GM18505 (cell line): ENCODE measurements around the gene CAPN11.
"Not testable (repeated sequence)": the region's sequence is repeated elsewhere in the genome, so short reads cannot be mapped to it uniquely, and the experiment has no call there.

Experiments
- ATAC-seq: cut with Tn5 transposase; IDR thresholded peaks from one replicate; pipeline ENCODE4 v1.9.1; 2021; ENCODE audit not compliant: unreplicated experiment
- POLR2A ChIP-seq: IDR thresholded peaks from 4 replicates; pipeline ENCODE4 v1.6.1; 2011; ENCODE audit warnings: borderline replicate concordance; ENCODE audit not compliant: insufficient read depth, insufficient read length; ENCODE audit errors: extremely low read depth

CAPN11 gene

DNA sequence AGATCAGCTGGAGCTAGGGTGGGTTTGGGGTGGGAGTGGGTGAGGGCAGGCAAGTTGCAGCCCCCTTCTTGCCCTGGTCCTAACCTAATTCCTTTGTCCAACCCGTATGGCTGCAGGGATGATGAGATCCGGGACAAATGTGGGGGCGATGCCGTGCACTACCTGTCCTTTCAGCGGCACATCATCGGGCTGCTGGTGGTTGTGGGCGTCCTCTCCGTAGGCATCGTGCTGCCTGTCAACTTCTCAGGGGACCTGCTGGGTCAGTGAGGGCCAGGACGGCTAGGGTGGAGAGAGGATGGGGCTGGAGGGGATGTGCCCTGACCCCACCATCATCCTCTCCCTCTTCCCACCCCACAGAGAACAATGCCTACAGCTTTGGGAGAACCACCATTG, 19.3 kb upstream of the CAPN11 start:
- ATAC-seq, result no peak
- TF ChIP-seq POLR2A, result no peak

DNA sequence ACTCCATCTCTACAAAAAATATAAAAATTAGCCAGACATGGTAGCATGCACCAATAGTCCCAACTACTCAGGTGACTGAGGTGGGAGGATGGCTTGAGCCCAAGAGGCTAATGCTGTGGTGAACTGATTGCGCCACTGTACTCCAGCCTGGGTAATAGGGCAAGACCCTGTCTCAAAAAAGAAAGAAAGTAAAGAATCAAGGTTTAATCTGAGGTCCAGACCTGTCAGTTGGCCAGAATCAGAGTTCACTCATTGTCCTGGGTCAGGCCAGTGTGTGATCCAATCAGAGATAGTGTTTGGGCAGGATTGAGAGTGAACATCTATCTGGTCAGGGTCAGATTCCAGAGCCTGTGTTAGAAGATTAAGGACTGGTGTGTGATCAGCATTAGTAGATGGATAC, 15.8 kb upstream of the CAPN11 start:
- ATAC-seq, result no peak
- TF ChIP-seq POLR2A, result no peak

- TF ChIP-seq POLR2A, result no peak
- ATAC-seq, result no peak
Measured at GRCh38 chr6:44143731-44144130, 14.9 kb upstream of the CAPN11 start.

DNA sequence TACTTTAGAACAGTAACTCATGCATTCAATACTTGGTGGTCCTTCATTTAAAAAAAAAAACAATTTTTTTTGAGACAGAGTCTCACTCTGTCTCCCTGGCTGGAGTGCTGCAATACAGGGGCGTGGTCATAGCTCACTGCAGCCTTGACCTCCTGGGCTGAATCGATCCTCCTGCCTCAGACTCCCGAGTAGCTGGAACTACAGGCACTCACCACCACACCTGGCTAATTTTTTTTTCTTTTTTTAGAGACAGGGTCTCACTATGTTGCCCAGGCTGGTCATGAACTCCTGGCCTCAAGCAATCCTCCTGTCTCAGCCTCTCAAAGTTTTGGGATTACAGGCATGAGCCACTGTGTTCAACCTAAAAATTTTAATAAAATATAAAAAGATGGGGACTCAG, 14.1 kb upstream of the CAPN11 start:
- ATAC-seq, result not testable (repeated sequence)

DNA sequence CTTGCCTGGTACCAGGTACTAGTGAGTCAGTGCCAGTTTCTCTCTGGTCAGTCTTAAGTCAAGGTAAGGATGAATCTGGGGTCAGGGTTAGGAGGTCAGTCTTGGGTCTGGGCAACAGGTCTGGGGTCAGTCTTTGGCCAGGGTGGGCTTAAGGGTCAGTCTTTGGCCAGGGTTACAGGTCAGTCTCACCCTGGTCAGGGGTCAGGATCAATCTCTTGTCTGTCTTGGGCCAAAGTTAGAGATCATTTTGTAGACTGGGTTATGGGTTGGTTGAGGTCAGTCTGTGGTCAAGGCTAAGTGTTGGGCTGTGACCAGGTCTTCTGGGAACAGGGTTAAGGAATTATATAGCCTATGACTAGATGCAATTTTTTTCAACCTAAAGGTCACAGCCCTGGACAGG, 12.8 kb upstream of the CAPN11 start:
- no peak for ATAC-seq
- TF ChIP-seq POLR2A, result no peak

DNA sequence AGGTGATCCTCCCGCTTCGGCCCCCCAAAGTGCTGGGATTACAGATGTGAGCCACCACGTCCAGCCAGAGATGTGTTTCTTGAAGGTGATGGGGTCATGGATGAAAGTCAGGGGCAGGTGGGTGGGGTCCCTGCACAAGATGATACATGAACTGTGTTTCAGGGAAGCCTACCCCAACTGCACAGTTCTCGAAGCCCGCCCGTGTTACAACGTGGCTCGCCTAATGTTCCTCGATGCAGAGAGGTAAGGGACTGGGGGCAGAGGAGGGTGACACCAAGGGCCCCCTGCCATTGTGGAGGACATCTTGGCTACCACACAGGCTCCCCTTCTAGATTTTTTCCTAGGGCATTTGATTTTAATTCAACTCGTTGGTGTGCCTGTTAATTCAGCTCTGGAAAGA, 11.9 kb upstream of the CAPN11 start:
- no peak for ATAC-seq
- no peak for TF ChIP-seq POLR2A

- no peak for TF ChIP-seq POLR2A
- no peak for ATAC-seq
Measured at GRCh38 chr6:44147256-44147655, 11.4 kb upstream of the CAPN11 start.

GRCh38 chr6:44148306-44148705, 10.3 kb upstream of the CAPN11 start:
- ATAC-seq, result no peak
- no peak for TF ChIP-seq POLR2A

DNA sequence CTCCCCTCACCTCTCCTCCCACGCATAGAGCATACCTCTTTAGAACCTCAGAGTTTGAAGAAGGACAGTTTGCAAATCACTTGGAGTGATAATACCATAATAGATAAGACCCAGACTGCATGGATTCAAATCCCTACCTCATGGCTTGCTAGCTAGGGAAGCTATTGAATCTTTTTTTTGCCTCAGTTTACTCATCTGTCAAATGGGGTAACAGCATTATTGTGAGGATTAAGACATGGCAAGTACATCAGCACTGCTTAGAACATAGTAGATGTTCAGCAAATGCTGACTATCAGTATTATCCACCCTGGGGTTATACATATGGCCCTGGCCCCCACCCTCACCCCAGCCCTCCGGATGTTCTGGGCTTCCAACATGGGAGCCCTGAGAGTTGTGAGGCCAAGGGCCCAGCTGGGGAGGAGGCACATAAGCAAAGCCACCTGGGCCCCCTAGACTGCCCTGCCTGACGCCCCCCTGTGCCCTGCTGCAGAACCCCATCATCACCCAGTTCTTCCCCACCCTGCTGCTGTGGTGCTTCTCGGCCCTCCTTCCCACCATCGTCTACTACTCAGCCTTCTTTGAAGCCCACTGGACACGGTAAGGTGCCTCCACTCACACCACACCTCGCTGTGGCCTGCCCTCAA, 9.1 kb upstream of the CAPN11 start:
- TF ChIP-seq POLR2A, result no peak
- no peak for ATAC-seq

GRCh38 chr6:44150317-44150917, 8.2 kb upstream of the CAPN11 start:
- TF ChIP-seq POLR2A, result no peak
- ATAC-seq, result no peak

GRCh38 chr6:44151348-44152108, 7.1 kb upstream of the CAPN11 start:
- peak; percentile 67 for ATAC-seq
- TF ChIP-seq POLR2A, result no peak

GRCh38 chr6:44152109-44152461, 6.5 kb upstream of the CAPN11 start:
- ATAC-seq, result no peak
- TF ChIP-seq POLR2A, result no peak

- ATAC-seq, result no peak
- TF ChIP-seq POLR2A, result no peak
Measured at GRCh38 chr6:44152533-44152932, 6.1 kb upstream of the CAPN11 start.

DNA sequence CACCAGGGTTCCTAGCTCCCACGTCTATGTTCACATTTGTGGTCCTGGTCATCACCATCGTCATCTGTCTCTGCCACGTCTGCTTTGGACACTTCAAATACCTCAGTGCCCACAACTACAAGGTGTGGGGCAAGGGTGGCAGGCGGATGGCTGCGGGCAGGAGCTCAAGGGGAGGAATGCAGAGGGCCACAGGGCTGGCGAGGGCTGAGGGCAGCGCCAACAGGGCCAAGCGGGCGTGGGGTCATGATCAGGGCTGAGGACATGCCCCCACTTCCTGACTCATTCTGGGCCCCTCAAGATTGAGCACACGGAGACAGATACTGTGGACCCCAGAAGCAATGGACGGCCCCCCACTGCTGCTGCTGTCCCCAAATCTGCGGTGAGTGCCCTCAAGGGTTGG, 4.6 kb upstream of the CAPN11 start:
- no peak for ATAC-seq
- TF ChIP-seq POLR2A, result no peak

- ATAC-seq, result no peak
- no peak for TF ChIP-seq POLR2A
Measured at GRCh38 chr6:44156494-44157151, 2.0 kb upstream of the CAPN11 start.

DNA sequence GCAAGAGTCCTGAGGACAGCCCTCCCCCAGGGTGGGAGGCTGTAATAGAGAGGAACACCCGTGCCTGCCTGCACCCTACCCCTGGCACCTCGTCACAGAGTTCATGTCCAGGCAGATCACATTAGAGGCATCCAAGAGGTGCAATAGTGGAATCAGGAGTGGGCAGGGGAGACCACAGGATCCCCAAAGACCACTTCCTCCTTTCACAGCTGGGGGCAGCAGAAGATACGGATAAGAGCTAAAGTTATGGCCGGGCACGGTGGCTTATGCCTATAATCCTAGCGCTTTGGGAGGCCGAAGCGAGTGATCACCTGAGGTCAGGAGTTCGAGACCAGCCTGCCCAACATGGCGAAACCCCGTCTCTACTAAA, 1.5 kb upstream of the CAPN11 start:
- no peak for TF ChIP-seq POLR2A
- no peak for ATAC-seq
